Muscle layer of colon (tissue), 2 donors: Measurements from ENCODE around the gene ASB1.

Experiments used
- H3K27ac ChIP-seq: one replicate; pipeline ENCODE4 v1.7.0; 2013; ENCODE audit warnings: low read depth, mild to moderate bottlenecking, low read length, moderate library complexity
- H3K27me3 ChIP-seq, 2 donors: one replicate each; pipeline ENCODE4 v1.7.0; 2013; ENCODE audit warnings: low read length in 2 of 2, mild to moderate bottlenecking in 2 of 2; ENCODE audit not compliant: insufficient read depth in 2 of 2, control insufficient read depth in 1 of 2
- H3K36me3 ChIP-seq: one replicate; pipeline ENCODE4 v1.7.0; 2013; ENCODE audit warnings: mild to moderate bottlenecking, low read length; ENCODE audit not compliant: insufficient read depth
- H3K4me1 ChIP-seq: one replicate; pipeline ENCODE4 v1.7.0; 2013; ENCODE audit warnings: mild to moderate bottlenecking, low read length; ENCODE audit not compliant: insufficient read depth
- H3K4me3 ChIP-seq, 2 donors: one replicate each; pipeline ENCODE4 v1.7.0; 2013; ENCODE audit warnings: low read length in 2 of 2, low read depth in 1 of 2, mild to moderate bottlenecking in 1 of 2, moderate library complexity in 1 of 2
- H3K9ac ChIP-seq: one replicate; pipeline ENCODE4 v1.7.0; 2013; ENCODE audit warnings: low read length
- H3K9me3 ChIP-seq: one replicate; pipeline ENCODE4 v1.7.0; 2013; ENCODE audit warnings: mild to moderate bottlenecking, low read length
- donor health status: abdominal sarcoma.
- donor health status: Adenocarcinoma of cecum.

Gene ASB1

DNA sequence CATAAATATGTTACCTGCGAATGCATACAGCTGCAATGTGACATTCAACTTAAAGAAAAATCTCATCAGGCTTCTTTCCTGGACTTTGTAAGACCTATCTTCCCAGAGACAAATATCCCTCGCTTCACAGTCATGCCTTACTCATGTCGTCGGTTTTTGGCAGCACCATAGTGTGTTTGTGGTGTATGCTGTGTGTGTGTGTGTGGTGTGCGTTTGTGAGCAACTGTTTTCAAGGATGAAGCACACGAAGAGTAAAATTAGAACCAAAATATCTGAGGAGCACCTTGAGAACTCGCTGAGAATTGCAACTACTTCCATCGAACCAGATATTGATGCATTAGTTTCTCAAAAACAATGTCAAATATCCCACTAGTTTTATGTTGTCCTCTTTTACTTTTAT, 56.9 kb downstream of the ASB1 start:
- H3K4me3 ChIP-seq: no peak overlapping the region

DNA sequence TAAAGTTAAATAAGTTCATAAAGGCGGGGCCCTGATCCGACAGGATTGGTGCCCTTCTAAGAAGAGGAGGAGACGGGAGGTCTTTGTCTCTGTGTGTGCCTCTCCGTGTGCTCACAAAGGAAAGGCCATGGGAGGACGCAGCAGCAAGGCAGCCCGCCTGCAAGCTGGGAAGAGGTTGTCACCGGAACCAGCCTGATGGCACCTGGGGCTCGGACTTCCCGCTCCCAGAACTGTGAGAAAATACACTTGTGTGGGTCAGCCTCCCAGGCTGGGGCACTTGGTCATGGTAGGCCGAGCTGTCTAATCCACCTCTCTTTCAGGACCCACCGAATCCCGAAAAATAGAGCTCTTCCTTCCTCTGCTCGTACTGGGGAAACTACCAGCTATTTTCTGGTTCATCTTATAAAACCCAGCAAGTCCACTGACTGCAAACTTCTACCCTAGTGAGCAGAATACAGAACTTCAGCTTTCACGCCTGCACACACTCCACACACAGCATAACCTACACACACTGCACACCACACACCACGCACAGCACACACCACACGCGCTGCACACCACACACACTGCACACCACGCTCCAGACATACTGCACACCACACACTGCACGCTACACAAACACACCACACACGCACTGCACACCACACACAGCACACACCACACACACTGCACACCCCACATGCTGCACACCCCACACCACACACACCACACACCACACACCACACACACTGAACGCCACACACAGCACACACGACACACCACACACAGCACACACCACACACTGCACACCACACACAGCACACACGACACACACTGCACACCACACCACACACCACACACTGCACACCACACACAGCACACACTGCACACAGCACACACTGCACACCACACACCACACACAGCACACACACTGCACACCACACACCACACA, 58.1 kb downstream of the ASB1 start:
- Histone ChIP-seq H3K9me3 (no peaks in the 10 kb centered on the region), H3K4me3 (no peak overlapping the region), H3K36me3 (no peaks in the 10 kb centered on the region), H3K9ac (no peak overlapping the region), H3K4me1 (no peaks in the 10 kb centered on the region), H3K27ac (no peak overlapping the region), H3K27me3 (no peaks in the 10 kb centered on the region)

More for the DNA sequence above, 56.9 kb downstream of the ASB1 start:
- Histone ChIP-seq H3K27ac (no peak overlapping the region), H3K9ac (no peak overlapping the region), H3K36me3 (no peaks in the 10 kb centered on the region), H3K4me1 (no peaks in the 10 kb centered on the region), H3K9me3 (no peaks in the 10 kb centered on the region), H3K27me3 (no peaks in the 10 kb centered on the region)

DNA sequence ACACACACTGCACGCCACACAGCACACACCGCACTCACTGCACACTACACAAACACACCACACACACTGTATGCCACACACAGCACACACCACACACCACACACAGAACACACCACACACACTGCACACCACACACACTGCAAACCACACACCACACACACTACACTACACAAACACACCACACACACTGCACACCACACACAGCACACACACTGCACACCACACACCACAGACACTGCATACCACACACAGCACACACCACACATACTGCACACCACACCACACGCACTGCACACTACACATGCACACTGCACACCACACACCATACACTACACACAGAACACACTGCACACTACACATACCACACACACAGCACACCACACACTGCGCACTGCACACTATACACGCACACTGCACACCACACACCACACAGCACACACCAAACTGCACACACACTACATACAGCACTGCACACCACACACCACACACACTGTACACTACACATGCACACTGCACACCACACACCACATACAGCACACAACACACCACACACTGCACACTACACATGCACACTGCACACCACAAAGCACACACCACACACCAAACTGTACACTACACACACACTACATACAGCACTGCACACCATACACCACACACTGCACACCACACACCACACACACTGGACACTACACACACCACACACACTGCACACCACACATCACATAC, 59.6 kb downstream of the ASB1 start:
- Histone ChIP-seq H3K36me3 (no peaks in the 10 kb centered on the region), H3K27me3 (no peaks in the 10 kb centered on the region), H3K4me3 (no peak overlapping the region), H3K9me3 (no peaks in the 10 kb centered on the region), H3K27ac (no peak overlapping the region), H3K9ac (no peak overlapping the region), H3K4me1 (no peaks in the 10 kb centered on the region)

DNA sequence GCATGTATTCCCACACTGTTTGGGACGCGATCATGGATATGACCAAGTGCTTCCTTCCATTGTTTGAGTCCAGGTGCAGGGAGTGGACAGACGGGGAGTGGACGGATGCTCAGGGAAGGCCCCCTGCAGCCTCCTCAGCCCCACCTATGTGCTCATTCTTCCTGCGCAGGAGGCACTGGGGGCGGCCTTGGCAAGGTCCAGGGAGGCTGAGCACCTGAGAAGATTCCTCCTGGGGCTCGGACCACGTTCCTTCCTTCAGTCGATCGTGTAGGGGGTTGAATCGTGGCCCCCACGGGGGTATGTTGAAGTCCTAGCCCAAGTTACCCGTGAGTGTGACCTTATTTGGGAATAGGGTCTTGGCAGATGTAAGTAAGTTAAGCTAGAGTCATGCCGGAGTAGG, 60.4 kb downstream of the ASB1 start:
- H3K27ac ChIP-seq: no peak overlapping the region
- H3K9me3 ChIP-seq: no peaks in the 10 kb centered on the region
- no peaks in the 10 kb centered on the region for H3K36me3 ChIP-seq
- H3K4me3 ChIP-seq: no peak overlapping the region
- no peaks in the 10 kb centered on the region for H3K27me3 ChIP-seq
- no peak overlapping the region for H3K9ac ChIP-seq
- H3K4me1 ChIP-seq: no peaks in the 10 kb centered on the region

DNA sequence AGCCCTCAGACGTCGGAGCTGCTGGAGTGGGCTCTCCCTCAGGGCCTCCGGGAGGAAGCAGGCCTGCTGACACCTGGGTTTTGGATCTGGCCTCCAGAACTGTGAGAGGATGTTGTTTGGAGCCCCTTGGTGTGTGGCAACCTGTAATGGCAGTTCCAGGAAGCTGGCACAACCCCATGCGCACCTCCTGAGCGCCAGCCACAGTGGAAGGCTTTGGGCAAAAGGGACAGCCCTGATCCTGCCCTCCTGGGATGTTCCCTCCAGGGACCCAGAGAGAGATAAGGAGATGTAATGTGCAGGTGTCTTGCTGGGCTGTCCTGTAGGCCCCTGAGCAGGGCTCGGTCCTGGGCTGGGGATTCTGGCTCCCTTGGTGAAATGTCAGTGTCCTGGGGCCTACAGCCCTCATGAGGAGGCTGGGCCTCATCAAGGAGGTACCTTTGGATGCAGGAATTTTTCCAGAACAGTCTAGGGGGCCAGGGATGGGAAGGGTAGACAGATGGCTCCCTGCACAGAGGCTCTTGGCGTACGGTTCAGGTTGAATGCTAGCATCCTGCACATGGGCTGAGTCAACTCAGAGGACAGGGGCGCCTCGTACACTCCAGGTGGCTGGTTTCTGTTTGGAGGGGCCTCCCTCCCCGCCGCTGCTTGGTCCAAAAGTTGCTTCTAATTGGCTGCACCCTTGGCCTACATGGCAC, 61.1 kb downstream of the ASB1 start:
- H3K9ac ChIP-seq: no peak overlapping the region
- H3K36me3 ChIP-seq: no peaks in the 10 kb centered on the region
- H3K4me1 ChIP-seq: peaks cover 3% of the 10 kb centered on the region
- H3K4me3 ChIP-seq: no peak overlapping the region
- H3K27ac ChIP-seq: no peak overlapping the region
- H3K27me3 ChIP-seq: no peaks in the 10 kb centered on the region
- no peaks in the 10 kb centered on the region for H3K9me3 ChIP-seq

DNA sequence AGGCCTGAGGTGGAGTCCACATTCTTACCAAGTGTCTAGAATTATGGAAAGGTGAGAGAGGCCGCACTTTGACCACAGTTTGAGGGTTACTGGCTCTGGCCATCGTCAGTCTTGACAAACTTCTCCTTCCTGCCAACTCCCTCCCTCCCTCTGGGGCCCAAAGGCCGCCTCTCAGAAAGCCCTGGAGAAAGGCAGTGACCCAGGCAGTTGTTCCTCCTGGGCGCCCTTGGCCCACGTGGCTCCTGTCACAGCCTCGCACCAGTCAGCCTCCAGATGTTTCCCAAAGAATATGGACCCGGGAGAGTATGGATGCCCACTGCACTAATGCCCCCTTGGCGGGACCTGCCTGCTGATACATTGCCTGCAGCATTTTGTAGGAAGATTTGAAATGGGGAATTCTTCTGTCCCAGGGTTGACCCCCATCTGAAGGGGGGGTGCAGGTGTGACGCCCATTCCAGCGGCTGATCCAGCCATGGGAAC, 61.7 kb downstream of the ASB1 start:
- Histone ChIP-seq H3K9me3 (no peaks in the 10 kb centered on the region), H3K36me3 (no peaks in the 10 kb centered on the region), H3K27ac (no peak overlapping the region), H3K4me3 (no peak overlapping the region), H3K4me1 (peaks cover 8% of the 10 kb centered on the region), H3K9ac (no peak overlapping the region), H3K27me3 (no peaks in the 10 kb centered on the region)

DNA sequence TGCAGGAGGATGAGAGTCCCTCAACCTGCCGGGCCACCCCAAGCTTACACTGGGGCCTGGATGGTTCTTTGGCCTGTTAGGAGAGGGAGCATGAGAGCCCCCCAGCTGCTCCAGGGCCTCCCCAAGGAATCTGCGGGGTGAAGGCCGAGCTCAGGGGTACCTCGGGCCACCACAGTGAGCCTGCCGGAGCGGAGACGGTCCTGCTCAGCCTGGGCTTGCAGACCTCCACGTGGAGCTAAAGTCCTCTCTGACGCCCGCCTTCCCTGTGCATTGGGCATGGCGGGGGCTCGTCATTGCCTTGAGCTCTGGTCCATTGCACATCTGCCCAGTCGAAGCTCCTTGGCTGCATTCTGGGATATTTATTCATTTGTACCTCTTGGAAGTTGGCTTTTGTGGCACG, 62.7 kb downstream of the ASB1 start:
- H3K4me3 ChIP-seq: no peak overlapping the region
- no peak overlapping the region for H3K27ac ChIP-seq
- no peaks in the 10 kb centered on the region for H3K9me3 ChIP-seq
- no peaks in the 10 kb centered on the region for H3K36me3 ChIP-seq
- no peak overlapping the region for H3K9ac ChIP-seq
- peaks cover 8% of the 10 kb centered on the region for H3K4me1 ChIP-seq
- H3K27me3 ChIP-seq: no peaks in the 10 kb centered on the region

DNA sequence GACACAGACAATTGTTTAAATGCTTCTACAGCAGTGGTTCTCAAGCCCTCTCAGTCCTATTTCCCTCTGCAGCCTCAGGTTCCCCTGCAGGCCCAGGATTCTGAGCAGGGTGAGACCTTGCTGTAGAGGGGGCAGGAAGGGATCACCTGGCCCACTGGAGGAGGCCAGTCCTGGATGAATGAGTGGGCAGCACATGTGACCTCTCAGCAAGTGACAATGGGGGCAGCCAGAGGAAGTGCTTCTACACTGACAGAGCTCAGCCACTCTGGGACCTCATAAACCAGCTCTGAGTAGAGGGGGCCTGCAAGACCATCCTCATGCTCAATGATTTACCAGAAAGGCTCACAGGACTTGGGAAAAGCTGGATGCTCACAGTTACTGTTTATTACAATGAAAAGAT, 63.2 kb downstream of the ASB1 start:
- Histone ChIP-seq H3K27ac (no peak overlapping the region), H3K4me3 (no peak overlapping the region), H3K9ac (no peak overlapping the region), H3K9me3 (no peaks in the 10 kb centered on the region), H3K36me3 (no peaks in the 10 kb centered on the region), H3K4me1 (peaks cover 8% of the 10 kb centered on the region), H3K27me3 (no peaks in the 10 kb centered on the region)

DNA sequence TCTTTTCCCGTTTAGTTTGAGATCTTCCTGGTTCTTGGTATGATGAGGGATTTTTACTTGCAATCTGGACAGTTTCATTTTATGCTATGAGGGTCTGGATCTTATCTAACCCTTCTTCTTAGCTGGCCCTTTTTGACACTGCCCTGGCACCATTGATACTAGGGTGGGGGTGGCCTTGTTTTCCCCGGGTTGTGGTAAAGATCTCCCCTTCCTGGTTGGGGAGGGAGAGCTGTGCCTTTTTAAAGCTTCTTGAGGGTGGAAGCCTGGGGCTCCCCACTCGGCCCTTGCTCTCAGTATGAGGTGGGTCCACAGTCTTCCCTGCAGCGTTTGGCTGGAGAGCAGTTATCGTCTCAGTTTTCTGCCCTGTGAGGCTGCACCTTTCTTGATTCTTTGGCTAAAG, 66.1 kb downstream of the ASB1 start:
- no peak overlapping the region for H3K4me3 ChIP-seq
- peak overlapping the region; percentile 21 for H3K27ac ChIP-seq
- H3K9me3 ChIP-seq: no peaks in the 10 kb centered on the region
- no peak overlapping the region for H3K9ac ChIP-seq
- H3K27me3 ChIP-seq: no peaks in the 10 kb centered on the region
- H3K4me1 ChIP-seq: peaks cover 8% of the 10 kb centered on the region
- H3K36me3 ChIP-seq: no peaks in the 10 kb centered on the region

DNA sequence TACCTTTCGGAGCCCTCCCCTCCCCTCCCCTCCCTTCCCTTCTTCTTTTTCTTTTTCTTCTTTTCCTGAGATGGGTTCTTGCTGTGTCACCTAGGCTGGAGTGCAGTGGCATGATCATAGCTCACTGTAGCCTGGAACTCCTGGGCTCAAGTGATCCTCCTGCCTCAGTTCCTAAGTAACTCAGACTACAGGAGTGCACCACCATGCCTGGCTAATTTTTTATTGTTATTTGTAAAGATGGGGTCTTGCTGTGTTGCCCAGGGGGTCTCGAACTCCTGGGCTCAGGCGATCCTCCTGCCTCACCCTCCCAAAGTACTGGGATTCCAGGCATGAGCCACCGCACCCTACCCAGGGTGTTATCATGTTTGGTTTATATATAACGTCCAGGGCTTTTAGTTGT, 66.7 kb downstream of the ASB1 start:
- Histone ChIP-seq H3K36me3 (no peaks in the 10 kb centered on the region), H3K27ac (no peak overlapping the region), H3K9me3 (no peaks in the 10 kb centered on the region), H3K4me3 (no peak overlapping the region), H3K9ac (no peak overlapping the region), H3K27me3 (no peaks in the 10 kb centered on the region), H3K4me1 (peaks cover 8% of the 10 kb centered on the region)

DNA sequence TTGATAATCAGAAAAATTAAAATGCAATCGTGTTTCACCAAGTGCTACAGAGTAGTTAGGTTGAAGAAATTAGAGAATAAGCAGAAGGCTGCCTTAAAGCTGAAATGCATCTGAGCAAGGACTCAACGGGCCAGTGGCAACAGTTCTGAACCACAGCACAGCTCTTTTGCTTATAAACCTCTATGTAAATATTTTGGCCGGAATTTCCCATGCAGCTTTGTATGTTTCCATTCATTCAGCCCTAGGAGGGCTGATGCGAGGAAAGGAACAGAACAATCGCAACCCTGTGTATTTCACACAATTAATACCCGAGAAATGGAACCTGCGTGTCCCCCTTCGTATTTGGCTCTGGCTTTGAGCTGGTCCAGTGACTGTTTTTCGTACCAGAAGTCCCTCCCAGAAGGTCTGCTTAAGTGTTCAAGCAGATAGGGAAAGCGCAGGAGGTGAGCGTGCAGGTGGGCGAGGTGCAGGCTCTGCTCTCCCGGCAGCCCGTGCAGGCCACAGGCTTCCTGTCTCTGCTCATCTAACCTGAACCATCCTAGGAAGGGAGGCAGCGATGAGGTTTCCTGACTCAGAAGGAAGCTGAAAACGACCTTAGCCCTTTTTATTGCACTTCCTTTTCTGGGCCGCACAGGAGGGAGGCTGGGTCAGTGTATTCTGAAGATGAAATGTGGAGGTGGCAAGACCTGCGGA, 67.3 kb downstream of the ASB1 start:
- Histone ChIP-seq H3K4me3 (no peak overlapping the region), H3K27ac (no peak overlapping the region), H3K4me1 (peaks cover 8% of the 10 kb centered on the region), H3K27me3 (no peaks in the 10 kb centered on the region), H3K9ac (no peak overlapping the region), H3K9me3 (no peaks in the 10 kb centered on the region), H3K36me3 (no peaks in the 10 kb centered on the region)
